ENCODE data around the gene SMOC2. TPM values are rescaled to one million over a fixed set of nuclear protein-coding genes. Genes with fewer than 3 reads are reported as not detected.
"Not testable (repeated sequence)": the region's sequence is repeated elsewhere in the genome, so short reads cannot be mapped to it uniquely, and the experiment has no call there.

SMOC2 gene
- total RNA-seq, 1 experiment from 2014 or later: 2.1 TPM

DNA sequence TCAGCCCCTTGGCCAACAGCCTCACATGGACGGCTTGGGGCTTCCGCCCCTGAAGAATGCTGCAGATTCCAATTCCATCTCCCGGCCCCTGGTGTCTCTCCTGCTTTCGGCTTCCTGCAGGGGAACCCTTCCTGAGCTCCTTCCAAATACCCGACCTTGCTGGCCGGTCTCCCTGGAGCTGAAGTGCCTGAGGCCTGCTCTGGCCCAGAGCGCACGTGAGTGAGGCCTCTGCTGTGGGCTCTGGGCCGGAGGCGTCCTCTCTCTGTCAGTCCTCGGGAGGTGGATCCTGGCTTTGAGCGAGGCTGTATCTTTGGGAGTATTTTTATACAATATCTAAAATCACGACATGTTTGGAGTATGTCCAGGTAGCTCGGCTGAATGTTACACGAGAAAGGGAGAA, 253.8 kb downstream of the SMOC2 start:
- H3K27ac Mint-ChIP-seq: peak overlapping the region; percentile 34 to 92 (median 80); a peak in 4 of 7 replicates

More for the DNA sequence above, 253.8 kb downstream of the SMOC2 start:
- H2AK5ac ChIP-seq (ENCODE audit: insufficient read length, low read length); H3K4me3 Mint-ChIP-seq; H3K79me1 ChIP-seq (ENCODE audit: insufficient read depth, low read depth, low read length, poor library complexity, severe bottlenecking); H3K27ac ChIP-seq (ENCODE audit: insufficient read length, low read depth, low read length); H4K91ac ChIP-seq (ENCODE audit: insufficient read length, low read depth, low read length); H3K79me2 ChIP-seq (ENCODE audit: insufficient read depth, low read length); H3K9ac ChIP-seq (ENCODE audit: extremely low read depth, insufficient read length, low read length); H3K56ac ChIP-seq (ENCODE audit: insufficient read length, low read depth, low read length); DNase-seq; H4K20me1 ChIP-seq (ENCODE audit: control insufficient read depth, insufficient read depth, insufficient read length); H3K14ac ChIP-seq (ENCODE audit: insufficient read depth, low read length); H2BK120ac ChIP-seq (ENCODE audit: low read depth, low read length, poor library complexity, severe bottlenecking); H4K5ac ChIP-seq (ENCODE audit: insufficient read length, low read depth, low read length); H4K8ac ChIP-seq (replicated peaks; ENCODE audit: insufficient read length, low read depth, low read length); H3K23me2 ChIP-seq (ENCODE audit: insufficient read length, low read depth, low read length, poor library complexity, severe bottlenecking); H2BK20ac ChIP-seq (ENCODE audit: low read depth, low read length, poor library complexity, severe bottlenecking); H3K9me3 Mint-ChIP-seq; H2BK5ac ChIP-seq (ENCODE audit: insufficient read length, low read length); H3K4ac ChIP-seq (ENCODE audit: low read depth, low read length); H3K4me1 ChIP-seq (ENCODE audit: insufficient read depth, low read length); H3K9me3 ChIP-seq (ENCODE audit: control insufficient read depth, low read depth, low read length); H2BK15ac ChIP-seq (ENCODE audit: low read depth, low read length); H2BK12ac ChIP-seq (ENCODE audit: insufficient read length, low read depth, low read length); H3K23ac ChIP-seq (ENCODE audit: insufficient read length, low read depth, low read length); H3K18ac ChIP-seq (ENCODE audit: insufficient read length, low read depth, low read length); H3K36me3 Mint-ChIP-seq (ENCODE audit: insufficient read depth in 1 of 3, low read depth in 3 of 3); H3T11ph ChIP-seq (ENCODE audit: low read length); H3K27me3 ChIP-seq (ENCODE audit: insufficient read depth, low read length); H3K27me3 Mint-ChIP-seq (ENCODE audit: low read depth); H3K4me2 ChIP-seq (ENCODE audit: insufficient read depth, insufficient read length, low read length); H2AFZ ChIP-seq (ENCODE audit: low read length): not testable (repeated sequence)
- peaks cover 33 to 35% of the 10 kb centered on the region in 2 experiments for H3K4me1 Mint-ChIP-seq
- WGBS (ENCODE audit: extremely low coverage, insufficient read length, low lambda C conversion rate): no CpG with 5 or more reads among the region's 15 CpGs
